B cell (primary cell): ENCODE results near the gene SNRPB2. TPM values are rescaled to one million over a fixed set of nuclear protein-coding genes. Genes with fewer than 3 reads are reported as not detected.

ENCODE experiments used
- ATAC-seq: fragments of 200-7000 bp; cut with Tn5 transposase; one replicate; pipeline ENCODE4 v1.10.0; 2021; ENCODE audit warnings: low read depth, mild to moderate bottlenecking, moderate number of reproducible peaks, moderate library complexity
- CTCF ChIA-PET: fragments of 350-600 bp; sonication (Branson Sonifier 250); formaldehyde crosslinking; loops from one replicate; lab custom pipeline; 2021; ENCODE audit warnings: antibody characterized with exemption, inconsistent platforms; lab: Charles Lee
- POLR2A ChIA-PET: fragments of 350-600 bp; sonication (Branson Sonifier 250); formaldehyde crosslinking; loops from one replicate; lab custom pipeline; 2021; ENCODE audit warnings: antibody characterized with exemption; lab: Charles Lee
- DNase-seq: peaks from one replicate; pipeline ENCODE4 v3.0.0; 2013
- H2AFZ ChIP-seq: 2 replicates; pipeline ENCODE4 v1.6.1; 2012; ENCODE audit warnings: mild to moderate bottlenecking, low read depth, low read length; ENCODE audit not compliant: insufficient read depth, poor library complexity, severe bottlenecking
- H3K27ac ChIP-seq, 2 donors: 1 replicate in 1 of 2; 2 replicates in 1 of 2; pipeline ENCODE4 v1.5.1; 2012 to 2013; ENCODE audit warnings: low read length in 2 of 2, mild to moderate bottlenecking in 2 of 2, moderate library complexity in 1 of 2
- H3K27me3 ChIP-seq, 4 experiments: fragments of 200-600 bp in 1 of 4; sonication (generic) in 1 of 4; replicated peaks in 1 of 4; 1 replicate in 2 of 4; 2 replicates in 2 of 4; pipeline versions ENCODE4 v1.6.1 to v1.7.0; 2013 to 2016; ENCODE audit warnings: low read length in 3 of 4, mild to moderate bottlenecking in 2 of 4, mixed read lengths in 1 of 4, moderate library complexity in 1 of 4; ENCODE audit not compliant: insufficient read depth in 4 of 4, control insufficient read depth in 3 of 4; ENCODE audit errors: control extremely low read depth in 1 of 4
- H3K36me3 ChIP-seq, 2 experiments: replicated peaks in 1 of 2; 1 replicate in 1 of 2; 2 replicates in 1 of 2; pipeline versions ENCODE4 v1.6.1 to v1.7.1; 2013; ENCODE audit warnings: low read length in 1 of 2; ENCODE audit not compliant: insufficient read depth in 2 of 2, control insufficient read depth in 1 of 2; ENCODE audit errors: control extremely low read depth in 1 of 2, extremely low read depth in 1 of 2
- H3K4me1 ChIP-seq, 2 donors: fragments of 200-600 bp in 1 of 2; sonication (generic) in 1 of 2; 1 replicate in 1 of 2; 2 replicates in 1 of 2; pipeline versions ENCODE4 v1.5.1 to v1.6.1; 2013 to 2017; ENCODE audit warnings: low read length in 2 of 2; ENCODE audit not compliant: control insufficient read depth in 2 of 2, insufficient read depth in 2 of 2
- H3K4me2 ChIP-seq: replicated peaks from 2 replicates; pipeline ENCODE3; 2012; ENCODE audit warnings: mild to moderate bottlenecking, low read depth, low read length; ENCODE audit not compliant: poor library complexity, severe bottlenecking
- H3K4me3 ChIP-seq, 5 experiments: fragments of 200-600 bp in 1 of 5; sonication (generic) in 1 of 5; 1 replicate in 3 of 5; 2 replicates in 2 of 5; pipeline versions ENCODE4 v1.5.1 to v1.7.0; 2011 to 2016; ENCODE audit warnings: low read length in 4 of 5, mild to moderate bottlenecking in 4 of 5, low read depth in 2 of 5, control low read depth in 1 of 5, moderate library complexity in 1 of 5; ENCODE audit not compliant: insufficient read depth in 1 of 5; ENCODE audit errors: control extremely low read depth in 1 of 5, extremely low read depth in 1 of 5
- H3K79me2 ChIP-seq: fragments of 200-600 bp; sonication (generic); one replicate; pipeline ENCODE4 v1.6.0; 2016; ENCODE audit warnings: low read length; ENCODE audit not compliant: control insufficient read depth, insufficient read depth
- H3K9ac ChIP-seq: fragments of 200-600 bp; sonication (generic); 2 replicates; pipeline ENCODE4 v1.6.1; 2017; ENCODE audit warnings: mild to moderate bottlenecking, low read length, moderate library complexity
- H3K9me3 ChIP-seq, 3 donors: one replicate each; pipeline versions ENCODE4 v1.6.1 to v1.7.1; 2013; ENCODE audit warnings: low read length in 2 of 3; ENCODE audit not compliant: control insufficient read depth in 2 of 3, insufficient read depth in 1 of 3; ENCODE audit errors: control extremely low read depth in 1 of 3
- H4K20me1 ChIP-seq: 2 replicates; pipeline ENCODE4 v1.6.0; 2012; ENCODE audit warnings: mild to moderate bottlenecking, low read length; ENCODE audit not compliant: insufficient read depth, control insufficient read depth, poor library complexity, severe bottlenecking
- H3K27ac Mint-ChIP-seq: one replicate; pipeline ENCODE4 v1.8.0; 2021; ENCODE audit warnings: mixed read lengths
- H3K27me3 Mint-ChIP-seq: one replicate; pipeline ENCODE4 v1.8.0; 2021; ENCODE audit warnings: mixed read lengths
- H3K4me1 Mint-ChIP-seq: one replicate; pipeline ENCODE4 v1.8.0; 2021; ENCODE audit warnings: mixed read lengths
- H3K4me3 Mint-ChIP-seq: one replicate; pipeline ENCODE4 v1.8.0; 2021; ENCODE audit warnings: mixed read lengths
- H3K9me3 Mint-ChIP-seq: one replicate; pipeline ENCODE4 v1.8.0; 2022; ENCODE audit warnings: mixed read lengths; ENCODE audit not compliant: insufficient read depth
- EZH2 ChIP-seq: IDR thresholded peaks from 2 replicates; pipeline ENCODE4 v1.6.1; 2012; ENCODE audit warnings: borderline replicate concordance, low read depth, mild to moderate bottlenecking, moderate library complexity, low read length; ENCODE audit not compliant: insufficient read depth, poor library complexity, severe bottlenecking
- WGBS: methylation state at CpG from one replicate; pipeline ENCODE4 v1.1.5; 2013; ENCODE audit warnings: missing lambda C conversion rate; ENCODE audit not compliant: insufficient coverage; 5-methylcytosine and 5-hydroxymethylcytosine counted together
- intact Hi-C: fragments of 100-400 bp; cut with micrococcal nuclease; formaldehyde crosslinking; loops from one replicate; pipeline ENCODE4 v1.10.0; 2022
- polyA plus RNA-seq: library from polyadenylated mRNA; depleted of rRNA; stranded (reverse); fragments of >200 nt; gene quantifications from 2 replicates; pipeline ENCODE4 v1.2.3, GENCODE V29; 2012
- total RNA-seq, 2 donors: library from RNA; stranded (reverse); fragments of 120-200 nt in 1 of 2; gene quantifications; 1 replicate in 1 of 2; 2 replicates in 1 of 2; pipeline versions ENCODE4 v1.2.3 to v1.2.4, GENCODE V29; 2013 to 2022
- TF ChIP-seq, protein P1 (sequence below): fragments of 200-600 bp; IDR thresholded peaks from one replicate; pipeline ENCODE4 v1.8.0; 2022; ENCODE audit warnings: antibody characterized with exemption, mild to moderate bottlenecking

SNRPB2 gene
- total and polyA plus RNA-seq, 2 donors (not counting 1 experiment from before 2014, with no cell fraction given) = 22.4 to 38.3 TPM

DNA sequence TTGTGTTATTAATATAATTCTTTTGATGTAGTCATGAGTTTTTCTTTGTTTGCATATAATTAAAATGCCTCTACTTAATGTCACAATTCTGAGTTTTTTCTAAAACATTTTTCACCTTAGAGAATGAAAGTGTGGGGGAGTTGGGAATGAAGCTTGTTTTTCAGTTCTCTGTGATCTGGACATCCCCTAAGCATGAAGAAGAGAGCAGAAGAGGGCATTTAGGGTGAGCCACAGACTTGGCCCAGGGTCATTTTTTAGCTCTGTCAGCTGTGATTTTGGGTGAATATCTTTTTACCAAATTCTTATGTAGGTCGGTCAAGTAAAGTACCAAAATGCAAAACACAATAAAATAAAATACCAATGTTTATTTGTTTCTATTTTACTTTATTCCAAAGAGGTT lies 22.3 kb downstream of the SNRPB2 start:
- Histone ChIP-seq H3K9ac (no peak overlapping the region), H3K4me3 (no peak overlapping the region), H3K9me3 (peaks cover 0 to 9% (median 0%) of the 10 kb centered on the region in 3 donors), H3K27me3 (peaks cover 0 to 3% (median 0%) of the 10 kb centered on the region in 4 experiments), H4K20me1 (no peaks in the 10 kb centered on the region), H3K4me1 (no peaks in the 10 kb centered on the region), H3K27ac (no peak overlapping the region), H2AFZ (no peak overlapping the region), H3K36me3 (no peaks in the 10 kb centered on the region), H3K79me2 (no peaks in the 10 kb centered on the region), H3K4me2 (no peak overlapping the region)
- ChIA-PET CTCF (interaction anchor here (0.6 to 3.4 kb wide), 2 partner anchors 9 to 14 kb away, joined by 4 to 11 read pairs; no protein-coding TSS in a partner anchor), POLR2A (no interaction called here)
- no peaks in the 10 kb centered on the region for H3K4me1 Mint-ChIP-seq
- peaks cover 44% of the 10 kb centered on the region for H3K27me3 Mint-ChIP-seq
- DNase-seq (no peak), ATAC-seq (no peak)
- no peak overlapping the region for H3K4me3 Mint-ChIP-seq
- H3K27ac Mint-ChIP-seq = no peak overlapping the region
- no CpG with 5 or more reads among the region's 1 CpG for WGBS
- intact Hi-C loops = no loop called here
- peaks cover 4% of the 10 kb centered on the region for H3K9me3 Mint-ChIP-seq
- TF ChIP-seq EZH2 = no peak
- TF ChIP-seq, protein P1, sequence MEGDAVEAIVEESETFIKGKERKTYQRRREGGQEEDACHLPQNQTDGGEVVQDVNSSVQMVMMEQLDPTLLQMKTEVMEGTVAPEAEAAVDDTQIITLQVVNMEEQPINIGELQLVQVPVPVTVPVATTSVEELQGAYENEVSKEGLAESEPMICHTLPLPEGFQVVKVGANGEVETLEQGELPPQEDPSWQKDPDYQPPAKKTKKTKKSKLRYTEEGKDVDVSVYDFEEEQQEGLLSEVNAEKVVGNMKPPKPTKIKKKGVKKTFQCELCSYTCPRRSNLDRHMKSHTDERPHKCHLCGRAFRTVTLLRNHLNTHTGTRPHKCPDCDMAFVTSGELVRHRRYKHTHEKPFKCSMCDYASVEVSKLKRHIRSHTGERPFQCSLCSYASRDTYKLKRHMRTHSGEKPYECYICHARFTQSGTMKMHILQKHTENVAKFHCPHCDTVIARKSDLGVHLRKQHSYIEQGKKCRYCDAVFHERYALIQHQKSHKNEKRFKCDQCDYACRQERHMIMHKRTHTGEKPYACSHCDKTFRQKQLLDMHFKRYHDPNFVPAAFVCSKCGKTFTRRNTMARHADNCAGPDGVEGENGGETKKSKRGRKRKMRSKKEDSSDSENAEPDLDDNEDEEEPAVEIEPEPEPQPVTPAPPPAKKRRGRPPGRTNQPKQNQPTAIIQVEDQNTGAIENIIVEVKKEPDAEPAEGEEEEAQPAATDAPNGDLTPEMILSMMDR = no peak

DNA sequence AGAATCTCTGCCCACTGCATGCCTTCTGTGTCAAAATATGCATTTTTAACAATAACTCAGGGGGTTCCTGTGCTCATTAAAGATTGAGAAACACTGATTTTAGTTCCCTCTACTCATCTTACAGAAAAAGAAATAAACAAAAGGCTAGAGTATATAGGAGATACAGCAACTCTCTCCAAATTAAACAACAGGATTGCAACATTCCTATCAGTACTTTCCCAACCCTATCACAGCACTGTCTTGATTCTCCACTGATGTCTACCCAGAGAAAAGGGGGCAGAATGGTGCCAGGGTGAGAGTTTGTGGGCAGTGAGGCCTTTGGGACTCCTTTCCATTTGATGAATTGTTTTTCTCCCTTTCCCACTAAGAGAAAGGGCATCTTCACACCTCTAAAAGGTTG lies 23.1 kb downstream of the SNRPB2 start:
- ATAC-seq (no peak), DNase-seq (no peak)
- ChIA-PET POLR2A (no interaction called here), CTCF (interaction anchor here (3.4 kb wide), 1 partner anchor 8 kb away, joined by 11 read pairs; no protein-coding TSS in a partner anchor)
- Histone ChIP-seq H3K4me2 (no peak overlapping the region), H3K9me3 (peaks cover 0 to 9% (median 0%) of the 10 kb centered on the region in 3 donors), H3K27me3 (peaks cover 0 to 3% (median 0%) of the 10 kb centered on the region in 4 experiments), H3K27ac (no peak overlapping the region), H3K9ac (no peak overlapping the region), H2AFZ (no peak overlapping the region), H4K20me1 (no peaks in the 10 kb centered on the region), H3K79me2 (no peaks in the 10 kb centered on the region), H3K4me1 (no peaks in the 10 kb centered on the region), H3K4me3 (no peak overlapping the region), H3K36me3 (no peaks in the 10 kb centered on the region)
- Mint-ChIP-seq H3K4me3 (no peak overlapping the region), H3K27ac (no peak overlapping the region), H3K27me3 (peaks cover 48% of the 10 kb centered on the region), H3K4me1 (no peaks in the 10 kb centered on the region), H3K9me3 (peaks cover 4% of the 10 kb centered on the region)
- TF ChIP-seq, protein P1 = no peak
- TF ChIP-seq EZH2 = no peak
- intact Hi-C loops = no loop called here
